HG02884 (cell line): Measurements from ENCODE around the gene CCNF.

ENCODE experiments used
- ATAC-seq: cut with Tn5 transposase; IDR thresholded peaks from one replicate; pipeline ENCODE4 v1.9.1; 2021; ENCODE audit warnings: mild to moderate bottlenecking, moderate library complexity; ENCODE audit not compliant: unreplicated experiment

CCNF gene

DNA sequence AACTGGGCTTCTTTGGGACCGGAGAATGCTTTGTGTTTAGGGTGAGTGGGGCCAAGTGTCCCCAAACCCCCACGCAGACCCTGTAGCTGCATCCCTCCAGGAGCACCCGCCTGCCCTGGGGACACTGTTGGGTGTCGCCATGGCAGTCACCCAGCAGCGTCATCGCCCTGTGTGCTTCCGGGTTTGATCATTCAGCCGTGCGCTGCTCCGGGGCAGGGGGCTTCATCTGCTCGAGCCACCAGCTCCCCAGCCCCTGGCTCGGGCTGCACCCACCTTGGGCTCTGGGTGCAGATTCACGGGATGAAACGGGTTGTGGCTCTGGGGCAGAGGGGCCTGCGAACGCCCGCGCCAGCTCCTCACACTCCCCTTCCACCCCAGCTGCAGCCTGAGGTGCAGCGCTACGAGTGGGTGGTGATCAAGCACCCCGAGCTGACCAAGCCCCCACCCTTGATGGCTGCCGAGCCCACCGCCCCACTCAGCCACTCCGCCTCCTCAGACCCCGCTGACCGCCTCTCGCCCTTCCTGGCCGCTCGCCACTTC is 70.7 kb downstream of the CCNF start:
- ATAC-seq: no peak

DNA sequence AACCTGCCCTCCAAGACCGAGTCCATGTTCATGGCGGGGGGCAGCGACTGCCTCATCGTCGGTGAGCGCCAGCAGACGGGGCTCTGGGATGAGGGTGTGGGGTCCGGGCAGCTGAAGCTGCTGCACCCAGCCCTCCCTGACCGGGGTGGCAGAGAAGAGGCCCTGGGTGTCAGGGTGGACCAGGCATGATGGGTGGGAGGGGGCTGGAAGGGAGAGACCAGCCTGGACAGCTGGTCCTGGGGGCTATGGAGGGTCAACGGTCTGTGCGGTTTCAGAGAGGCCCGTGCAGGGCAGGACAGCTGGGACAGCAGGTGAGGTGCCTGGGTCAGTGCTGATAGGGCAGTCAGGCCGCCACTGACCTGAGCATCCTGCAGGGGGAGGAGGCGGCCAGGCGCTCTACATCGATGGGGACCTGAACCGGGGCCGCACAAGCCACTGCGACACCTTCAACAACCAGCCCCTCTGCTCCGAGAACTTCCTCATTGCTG is 71.2 kb downstream of the CCNF start:
- ATAC-seq: no peak

DNA sequence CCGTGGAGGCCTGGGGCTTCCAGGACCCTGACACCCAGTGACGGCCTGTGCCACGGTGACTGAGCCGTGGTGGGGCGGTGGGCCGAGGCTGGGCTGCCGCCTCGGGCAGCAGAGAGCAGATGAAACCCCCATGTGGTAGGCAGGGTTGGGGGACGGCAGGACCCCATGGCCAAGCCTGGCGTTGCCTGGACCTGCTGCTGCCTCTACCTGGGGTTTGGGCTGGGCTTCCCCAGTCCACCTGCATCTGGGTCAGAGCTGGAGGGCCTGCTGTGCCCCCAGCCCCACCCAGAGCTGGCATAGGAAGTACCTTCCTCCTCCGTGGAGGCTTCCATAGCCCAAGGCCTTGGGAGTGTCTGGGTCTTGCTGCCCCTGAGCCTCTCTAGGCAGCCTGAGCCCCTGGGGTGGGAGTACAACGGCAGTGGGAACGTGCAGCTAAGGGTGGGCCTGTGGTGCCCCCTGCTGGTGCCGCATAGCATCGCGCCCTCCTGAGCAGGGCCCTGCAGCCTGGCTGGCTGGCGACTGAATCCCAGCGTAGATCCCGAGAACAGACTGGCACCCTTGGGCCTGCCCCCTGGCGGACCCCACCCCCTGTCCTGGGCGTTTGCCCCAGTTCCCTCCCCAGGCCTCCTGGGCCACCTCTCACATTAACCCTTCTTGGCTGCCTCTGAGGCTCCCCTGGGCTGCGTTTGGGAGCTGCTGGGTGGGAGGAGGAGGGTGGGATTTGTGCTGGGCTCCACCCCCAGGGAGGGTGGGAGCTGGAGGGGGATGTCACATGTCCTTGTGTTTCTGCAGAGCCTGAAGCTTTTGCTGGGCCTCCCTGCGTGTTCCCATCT is 71.9 kb downstream of the CCNF start:
- no peak for ATAC-seq

DNA sequence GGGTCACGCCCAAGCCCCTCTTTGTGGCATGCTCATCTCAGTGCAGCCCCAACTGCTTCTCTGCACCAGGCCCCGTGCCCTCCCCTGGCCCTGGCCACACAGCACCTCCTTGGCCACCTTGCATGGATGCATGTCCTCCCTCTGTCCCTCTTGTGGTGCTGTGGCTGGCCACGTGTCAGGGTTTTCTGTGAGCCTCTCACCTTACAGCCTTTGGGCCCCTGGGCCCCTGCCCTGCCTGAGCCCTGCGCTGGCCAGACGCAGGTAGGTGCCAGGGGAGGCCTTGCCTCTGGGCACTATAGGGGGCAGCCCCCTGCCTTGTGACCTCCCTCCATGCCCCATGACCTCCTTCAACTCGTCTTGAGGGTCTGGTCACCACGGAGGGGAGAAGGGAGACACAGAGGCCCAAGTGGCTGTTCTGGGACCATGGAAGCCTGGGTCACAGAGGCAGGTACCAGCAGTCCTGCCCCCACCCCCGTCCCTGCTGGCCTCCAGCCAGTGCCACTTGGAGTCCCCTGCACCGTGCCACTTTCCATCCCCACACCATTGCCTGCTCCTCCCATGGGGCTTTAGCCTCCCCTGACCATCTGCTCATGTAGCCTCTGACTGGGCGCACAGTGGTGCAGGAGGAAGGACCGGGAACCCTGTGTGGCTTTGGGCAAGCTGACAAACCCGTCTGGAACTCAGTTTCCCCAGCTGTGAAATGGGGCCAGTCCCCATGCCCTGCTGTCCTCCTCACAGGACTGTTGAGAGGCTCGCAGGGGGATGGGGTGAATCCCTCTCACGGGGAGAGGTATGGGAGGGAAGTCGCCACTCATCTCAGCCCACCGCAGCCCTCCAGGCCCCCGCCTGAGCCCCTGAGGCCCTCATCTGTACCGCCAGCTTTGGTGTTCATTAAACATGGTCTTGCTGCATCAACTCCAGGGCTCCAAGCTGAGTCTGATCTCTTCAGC is 73.0 kb downstream of the CCNF start:
- no peak for ATAC-seq

DNA sequence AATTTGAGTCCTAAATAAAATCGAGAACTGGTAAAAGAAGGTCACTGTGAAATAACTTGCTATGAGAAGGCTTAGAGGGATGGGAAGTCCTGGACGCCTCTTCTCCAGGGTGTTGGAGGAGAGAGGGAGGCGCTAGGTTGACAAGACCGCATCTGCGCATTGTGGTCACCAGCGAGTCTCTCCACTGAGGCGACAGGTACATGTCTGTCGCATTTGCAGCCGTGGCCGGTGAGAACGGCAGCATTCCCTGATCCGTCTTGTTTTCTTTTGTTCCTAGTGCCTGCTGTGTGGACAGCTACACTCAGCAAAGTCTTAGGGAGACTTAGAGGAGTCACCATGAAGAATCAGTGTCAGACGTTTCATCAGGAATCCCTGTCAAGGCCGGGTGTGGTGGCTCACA is 76.4 kb downstream of the CCNF start:
- no peak for ATAC-seq

DNA sequence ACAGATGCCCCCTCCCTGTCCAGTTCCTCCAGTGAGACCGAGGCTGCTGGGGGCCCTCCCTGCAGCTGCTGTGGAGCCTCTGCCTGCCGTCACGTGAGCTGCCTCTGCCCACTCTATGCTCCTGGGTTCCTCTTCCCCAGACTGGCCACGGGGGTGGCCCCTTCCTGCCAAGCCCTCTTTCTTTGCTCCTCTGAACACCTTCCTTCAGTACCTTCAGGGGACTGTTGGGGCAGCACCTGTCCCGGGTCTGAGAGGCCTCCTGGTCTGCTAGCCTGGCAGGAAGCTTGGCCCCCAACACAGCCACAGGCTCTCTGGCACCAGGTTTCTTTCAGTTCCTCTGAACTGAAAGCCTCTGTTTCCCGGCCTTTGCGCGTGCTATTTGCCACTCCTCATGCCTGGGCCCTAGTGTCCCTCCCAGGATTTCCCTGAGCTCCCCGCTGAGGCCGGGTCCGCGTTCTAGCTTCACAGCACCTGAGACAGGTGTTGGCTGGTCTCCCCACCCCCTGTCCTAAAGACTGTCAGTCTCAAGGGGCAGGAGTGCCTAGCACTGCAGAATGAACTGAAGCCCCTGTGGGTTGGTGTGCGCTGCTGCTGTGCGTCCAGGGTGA is 77.9 kb downstream of the CCNF start:
- ATAC-seq: no peak

DNA sequence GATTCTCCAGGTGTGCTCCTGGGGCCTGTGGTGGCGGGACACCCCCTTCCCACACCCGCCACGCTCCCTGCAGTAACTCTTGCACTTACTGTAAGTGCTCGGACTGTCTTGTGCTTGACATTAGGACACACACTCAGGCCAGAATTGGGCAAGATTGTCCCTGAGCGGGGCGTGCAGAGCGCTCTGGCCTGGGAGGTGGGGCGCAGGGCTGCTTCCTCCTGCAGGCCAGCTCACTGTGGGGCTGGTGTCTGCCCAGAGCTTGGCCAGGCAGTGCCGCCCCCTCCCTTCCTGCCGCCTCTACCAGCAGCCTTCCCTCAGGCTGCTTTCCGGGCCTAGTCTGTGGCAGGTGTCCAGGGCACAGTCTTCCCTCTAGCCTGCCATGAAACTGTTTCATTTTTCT is 78.4 kb downstream of the CCNF start:
- ATAC-seq: no peak
